HEK293T (cell line): Measurements from ENCODE around the gene ATMIN.
A peak's percentile ranks its signal among the peaks of the same experiment; 100 is the strongest.

ENCODE experiments used
- CTCF ChIA-PET: fragments of 350-600 bp; formaldehyde crosslinking; extraction: SDS; loops from one replicate; lab custom pipeline; 2021; ENCODE audit warnings: antibody characterized with exemption, inconsistent platforms; lab: Yijun Ruan, JAX
- POLR2A ChIA-PET: fragments of 350-600 bp; formaldehyde crosslinking; extraction: SDS; loops from one replicate; lab custom pipeline; 2020; ENCODE audit warnings: antibody characterized with exemption, inconsistent platforms; lab: Yijun Ruan, JAX
- DNase-seq: peaks from one replicate; pipeline ENCODE4 v3.0.0; 2012; ENCODE audit warnings: mixed read lengths; ENCODE audit errors: extremely low spot score
- ARNT ChIP-seq: fragments of 450-650 bp; IDR thresholded peaks from 2 replicates; pipeline ENCODE4 v1.6.1; 2017; ENCODE audit warnings: mild to moderate bottlenecking
- BHLHE40 ChIP-seq: fragments of 450-650 bp; IDR thresholded peaks from 2 replicates; pipeline ENCODE4 v1.6.1; 2016; ENCODE audit warnings: mild to moderate bottlenecking, moderate library complexity, borderline replicate concordance
- CTBP1 ChIP-seq: fragments of 450-650 bp; IDR thresholded peaks from 2 replicates; pipeline ENCODE4 v1.6.1; 2016; ENCODE audit warnings: borderline replicate concordance
- ELF4 ChIP-seq: fragments of 450-650 bp; IDR thresholded peaks from 2 replicates; pipeline ENCODE4 v1.6.1; 2017; ENCODE audit warnings: antibody characterized with exemption
- FOXA1 ChIP-seq: fragments of 450-650 bp; IDR thresholded peaks from 2 replicates; pipeline ENCODE4 v1.6.1; 2016; ENCODE audit warnings: mild to moderate bottlenecking
- FOXK2 ChIP-seq: fragments of 450-650 bp; IDR thresholded peaks from 2 replicates; pipeline ENCODE4 v1.6.1; 2016; ENCODE audit warnings: mild to moderate bottlenecking
- FOXM1 ChIP-seq: fragments of 450-650 bp; IDR thresholded peaks from 2 replicates; pipeline ENCODE4 v1.6.1; 2017; ENCODE audit warnings: mild to moderate bottlenecking, borderline replicate concordance
- HDGF ChIP-seq: fragments of 450-650 bp; IDR thresholded peaks from 2 replicates; pipeline ENCODE4 v1.6.1; 2017; ENCODE audit warnings: antibody characterized with exemption, borderline replicate concordance
- L3MBTL2 ChIP-seq: fragments of 450-650 bp; conservative IDR thresholded peaks from 2 replicates; pipeline ENCODE4 v1.6.1; 2016; ENCODE audit warnings: mild to moderate bottlenecking
- LEF1 ChIP-seq: fragments of 450-650 bp; IDR thresholded peaks from 2 replicates; pipeline ENCODE4 v1.6.1; 2017; ENCODE audit warnings: mild to moderate bottlenecking, borderline replicate concordance
- NFRKB ChIP-seq: fragments of 450-650 bp; IDR thresholded peaks from 2 replicates; pipeline ENCODE4 v1.6.1; 2016; ENCODE audit warnings: mild to moderate bottlenecking, moderate library complexity
- SP1 ChIP-seq: fragments of 450-650 bp; IDR thresholded peaks from 2 replicates; pipeline ENCODE4 v1.6.1; 2017
- SUZ12 ChIP-seq: fragments of 450-650 bp; IDR thresholded peaks from 2 replicates; pipeline ENCODE4 v1.6.1; 2016; ENCODE audit warnings: mild to moderate bottlenecking
- TARDBP ChIP-seq: fragments of 450-650 bp; IDR thresholded peaks from 2 replicates; pipeline ENCODE4 v1.6.1; 2016
- ZNF384 ChIP-seq: fragments of 450-650 bp; IDR thresholded peaks from 2 replicates; pipeline ENCODE4 v1.6.1; 2016
- TF ChIP-seq, protein P1 (sequence below): fragments of 450-650 bp; IDR thresholded peaks from 2 replicates; pipeline ENCODE4 v1.6.1; 2016

The ATMIN gene

DNA sequence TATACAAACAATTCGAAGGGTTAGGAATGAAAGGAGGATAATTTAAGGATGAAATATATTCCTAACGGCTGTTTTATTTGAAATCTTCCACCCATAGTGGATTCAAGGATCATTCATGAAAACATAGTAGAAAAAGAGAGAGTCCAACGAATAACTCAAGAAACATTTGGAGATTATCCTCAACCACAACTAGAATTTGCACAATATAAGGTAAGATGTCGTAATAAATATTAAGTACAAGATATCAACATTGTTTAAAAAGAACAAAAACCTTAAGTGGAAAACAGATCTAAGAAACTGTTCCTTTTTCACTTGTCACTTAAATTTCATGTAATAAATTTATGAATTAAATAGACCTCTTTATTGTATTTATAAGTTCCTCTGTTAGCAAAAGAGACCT, 9.2 kb upstream of the ATMIN start:
- DNase-seq: no peak
- TF ChIP-seq NFRKB: no peak
- TF ChIP-seq HDGF: no peak
- TF ChIP-seq, protein P1, sequence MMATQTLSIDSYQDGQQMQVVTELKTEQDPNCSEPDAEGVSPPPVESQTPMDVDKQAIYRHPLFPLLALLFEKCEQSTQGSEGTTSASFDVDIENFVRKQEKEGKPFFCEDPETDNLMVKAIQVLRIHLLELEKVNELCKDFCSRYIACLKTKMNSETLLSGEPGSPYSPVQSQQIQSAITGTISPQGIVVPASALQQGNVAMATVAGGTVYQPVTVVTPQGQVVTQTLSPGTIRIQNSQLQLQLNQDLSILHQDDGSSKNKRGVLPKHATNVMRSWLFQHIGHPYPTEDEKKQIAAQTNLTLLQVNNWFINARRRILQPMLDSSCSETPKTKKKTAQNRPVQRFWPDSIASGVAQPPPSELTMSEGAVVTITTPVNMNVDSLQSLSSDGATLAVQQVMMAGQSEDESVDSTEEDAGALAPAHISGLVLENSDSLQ: no peak
- TF ChIP-seq SUZ12: no peak
- no peak for TF ChIP-seq ELF4
- TF ChIP-seq FOXA1: no peak
- TF ChIP-seq BHLHE40: no peak
- no peak for TF ChIP-seq FOXK2
- no peak for TF ChIP-seq CTBP1
- no peak for TF ChIP-seq SP1
- no peak for TF ChIP-seq L3MBTL2
- TF ChIP-seq FOXM1: no peak
- TF ChIP-seq ZNF384: no peak
- no peak for TF ChIP-seq ARNT
- TF ChIP-seq TARDBP: no peak
- TF ChIP-seq LEF1: no peak
- CTCF ChIA-PET: no interaction called here
- POLR2A ChIA-PET: no interaction called here

DNA sequence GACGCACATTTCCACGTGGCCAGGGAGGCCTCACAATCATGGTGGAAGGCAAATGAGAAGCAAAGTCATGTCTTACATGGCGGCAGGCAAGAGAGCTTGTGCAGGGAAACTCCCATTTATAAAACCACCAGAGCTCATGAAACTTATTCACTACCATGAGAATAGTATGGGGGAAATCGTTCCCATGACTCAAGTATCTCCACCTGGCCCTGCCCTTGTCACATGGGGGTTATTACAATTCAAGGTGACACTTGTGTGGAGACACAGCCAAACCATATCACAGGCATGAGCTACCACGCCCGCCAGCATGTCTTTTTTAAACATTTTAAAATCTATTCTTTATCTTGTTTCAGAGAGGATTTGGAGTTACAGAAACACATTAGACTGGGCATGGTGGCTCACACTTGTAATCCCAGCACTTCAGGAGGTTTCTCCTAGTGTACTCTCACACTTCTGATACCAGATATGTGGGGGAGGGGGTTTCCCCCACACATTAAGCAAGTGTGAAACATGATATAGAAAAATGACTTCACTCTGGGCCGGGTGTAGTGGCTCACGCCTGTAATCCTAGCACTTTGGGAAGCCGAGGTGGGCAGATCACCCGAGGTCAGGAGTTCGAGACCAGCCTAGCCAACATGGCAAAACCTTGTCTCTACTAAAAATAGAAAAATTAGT, 5.6 kb upstream of the ATMIN start:
- ChIA-PET POLR2A (interaction anchor here (1.1 kb wide), 1 partner anchor 23 kb away, joined by 3 read pairs; the partner anchor contains the start of genes CENPN and CMC2), CTCF (interaction anchor here (0.7 kb wide), 1 partner anchor 56 kb away, joined by 3 read pairs; no protein-coding TSS in a partner anchor)
- TF ChIP-seq FOXA1 (no peak), ARNT (no peak), CTBP1 (no peak), ZNF384 (no peak), HDGF (no peak), SP1 (no peak), FOXK2 (no peak), SUZ12 (no peak), ELF4 (no peak), L3MBTL2 (no peak), NFRKB (no peak), TARDBP (no peak), BHLHE40 (no peak), LEF1 (no peak), FOXM1 (no peak)
- TF ChIP-seq, protein P1: no peak
- DNase-seq: no peak

DNA sequence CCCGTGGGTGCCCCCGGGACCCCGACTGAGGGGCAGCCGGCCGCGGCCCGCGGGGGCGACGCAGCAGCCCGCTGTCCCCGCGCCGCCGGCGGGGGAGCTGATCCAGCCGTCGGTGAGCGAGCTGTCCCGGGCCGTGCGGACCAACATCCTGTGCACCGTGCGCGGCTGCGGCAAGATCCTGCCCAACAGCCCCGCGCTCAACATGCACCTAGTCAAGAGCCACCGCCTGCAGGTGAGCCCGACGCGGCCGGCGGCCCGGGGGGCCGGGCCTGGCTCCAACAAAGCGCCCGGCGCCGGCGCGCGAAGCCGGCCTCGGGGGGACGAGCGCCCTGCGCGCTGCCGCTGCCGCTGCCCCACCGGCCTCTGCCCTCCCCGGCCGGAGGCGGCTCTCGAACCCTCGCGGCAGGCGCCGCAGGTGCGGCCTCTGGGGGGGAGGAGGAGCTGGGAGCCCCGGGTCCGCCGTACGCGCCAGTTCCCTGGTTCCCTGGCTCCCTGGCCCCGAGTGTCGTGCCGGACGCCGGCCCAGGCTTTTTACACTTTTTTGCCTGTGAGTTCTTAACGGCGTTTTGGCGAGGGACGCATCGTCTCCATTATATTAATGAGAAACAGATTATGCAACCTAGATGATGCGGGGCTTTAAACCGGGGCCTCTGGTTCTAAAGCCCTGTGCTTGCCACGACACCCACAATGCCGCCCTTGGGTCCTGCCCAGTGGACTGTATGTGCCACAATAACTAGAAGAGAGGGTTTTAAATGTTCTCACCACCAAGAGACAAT, 521 bp downstream of the ATMIN start:
- CTCF ChIA-PET: interaction anchor here (0.7 to 1.6 kb wide), 6 partner anchors 10 to 158 kb away, joined by 3 read pairs; no protein-coding TSS in a partner anchor
- peak; percentile 60 for DNase-seq

DNA sequence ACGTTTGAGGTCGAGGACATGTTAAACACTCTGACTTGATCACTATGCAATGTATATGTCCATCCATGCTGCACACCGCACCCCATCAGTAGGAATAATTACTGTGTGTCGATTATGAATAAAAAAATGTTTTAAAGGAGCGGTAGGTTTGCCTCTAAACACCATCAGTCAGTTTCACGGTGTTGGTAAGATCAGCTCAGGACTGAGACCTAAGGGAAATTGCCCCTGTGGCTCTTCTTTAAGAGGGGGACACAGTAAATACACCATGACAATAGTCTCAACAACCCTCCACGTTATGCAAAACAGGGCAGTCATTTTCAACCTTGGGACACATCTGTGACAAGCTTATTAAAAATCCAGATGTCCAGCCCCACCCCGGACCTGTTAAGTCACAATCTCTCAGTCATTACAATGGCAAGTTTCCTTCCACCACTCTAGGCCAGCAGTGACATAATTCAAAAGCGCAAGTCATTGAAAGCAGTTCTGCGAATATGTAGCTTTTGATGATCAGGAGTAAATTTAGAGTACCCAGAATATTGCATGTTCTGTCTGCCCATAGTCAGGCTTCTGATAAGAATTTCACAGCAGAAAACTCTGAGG, 1.2 kb downstream of the ATMIN start:
- no peak for TF ChIP-seq FOXK2
- TF ChIP-seq ARNT: no peak
- no peak for TF ChIP-seq SP1
- no peak for TF ChIP-seq NFRKB
- no peak for TF ChIP-seq BHLHE40
- TF ChIP-seq FOXA1: no peak
- TF ChIP-seq HDGF: no peak
- TF ChIP-seq, protein P1: no peak
- TF ChIP-seq FOXM1: no peak
- no peak for TF ChIP-seq SUZ12
- no peak for TF ChIP-seq CTBP1
- TF ChIP-seq TARDBP: no peak
- no peak for TF ChIP-seq ELF4
- TF ChIP-seq LEF1: no peak
- no peak for TF ChIP-seq ZNF384
- TF ChIP-seq L3MBTL2: no peak
- POLR2A ChIA-PET: interaction anchor here (0.7 to 1.6 kb wide), 6 partner anchors 30 to 718 kb away, joined by 3 to 14 read pairs (median 4); partner anchors contain the start of genes C16orf46, CENPN and CMC2
- CTCF ChIA-PET: interaction anchor here (0.7 to 1.6 kb wide), 4 partner anchors 32 to 62 kb away, joined by 3 to 4 read pairs (median 3); no protein-coding TSS in a partner anchor
- no peak for DNase-seq

More for the DNA sequence above, 521 bp downstream of the ATMIN start:
- TF ChIP-seq TARDBP (no peak), ZNF384 (no peak), CTBP1 (no peak), FOXA1 (no peak), BHLHE40 (no peak), SP1 (no peak), SUZ12 (no peak), ARNT (no peak), NFRKB (no peak), FOXK2 (no peak), HDGF (no peak), FOXM1 (no peak), ELF4 (no peak), LEF1 (no peak), L3MBTL2 (no peak)
- TF ChIP-seq, protein P1: no peak
- POLR2A ChIA-PET: interaction anchor here (0.7 to 1.6 kb wide), 5 partner anchors 29 to 718 kb away, joined by 3 to 14 read pairs (median 4); partner anchors contain the start of genes C16orf46, CENPN and CMC2
